HEK293 (cell line): ENCODE results near the gene PDRG1.
A peak's percentile ranks its signal among the peaks of the same experiment; 100 is the strongest.

Experiments
- ATF2 ChIP-seq: fragments of 450-650 bp; formaldehyde crosslinking; IDR thresholded peaks from 2 replicates; pipeline ENCODE4 v1.5.1; 2016; ENCODE audit warnings: missing biosample characterization, missing genetic modification characterization, low read depth
- BCL6B ChIP-seq: fragments of 450-650 bp; formaldehyde crosslinking; IDR thresholded peaks from 2 replicates; pipeline ENCODE4 v1.5.1; 2017; ENCODE audit warnings: missing biosample characterization, missing genetic modification characterization
- GLI4 ChIP-seq: fragments of 450-650 bp; formaldehyde crosslinking; IDR thresholded peaks from 2 replicates; pipeline ENCODE4 v1.5.1; 2016; ENCODE audit warnings: missing biosample characterization, missing genetic modification characterization
- SCRT2 ChIP-seq: fragments of 450-650 bp; formaldehyde crosslinking; IDR thresholded peaks from 2 replicates; pipeline ENCODE4 v1.5.1; 2016; ENCODE audit warnings: missing biosample characterization, missing genetic modification characterization
- SP3 ChIP-seq: fragments of 450-650 bp; formaldehyde crosslinking; IDR thresholded peaks from 2 replicates; pipeline ENCODE4 v1.5.1; 2016; ENCODE audit warnings: missing biosample characterization, missing genetic modification characterization
- ZBTB7A ChIP-seq: fragments of 450-650 bp; formaldehyde crosslinking; IDR thresholded peaks from 2 replicates; pipeline ENCODE4 v1.5.1; 2016; ENCODE audit warnings: low read depth, missing biosample characterization, missing genetic modification characterization
- ZNF350 ChIP-seq: fragments of 450-650 bp; formaldehyde crosslinking; IDR thresholded peaks from 2 replicates; pipeline ENCODE4 v1.5.0; 2017; ENCODE audit warnings: missing biosample characterization, mild to moderate bottlenecking, missing genetic modification characterization
- ZNF398 ChIP-seq: fragments of 450-650 bp; formaldehyde crosslinking; IDR thresholded peaks from 2 replicates; pipeline ENCODE4 v1.5.1; 2017; ENCODE audit warnings: missing biosample characterization, missing genetic modification characterization
- ZNF518A ChIP-seq: fragments of 450-650 bp; formaldehyde crosslinking; conservative IDR thresholded peaks from 2 replicates; pipeline ENCODE4 v1.5.1; 2016; ENCODE audit warnings: low read depth, missing biosample characterization, missing genetic modification characterization
- ZNF529 ChIP-seq: fragments of 450-650 bp; formaldehyde crosslinking; IDR thresholded peaks from 2 replicates; pipeline ENCODE4 v1.5.1; 2017; ENCODE audit warnings: missing genetic modification characterization, missing biosample characterization; ENCODE audit not compliant: insufficient replicate concordance
- ZNF561 ChIP-seq: fragments of 450-650 bp; IDR thresholded peaks from 2 replicates; pipeline ENCODE4 v1.5.1; 2018; ENCODE audit warnings: missing biosample characterization, missing genetic modification characterization, borderline replicate concordance
- ZNF768 ChIP-seq: fragments of 450-650 bp; formaldehyde crosslinking; IDR thresholded peaks from 2 replicates; pipeline ENCODE4 v1.5.1; 2018; ENCODE audit warnings: missing biosample characterization, mild to moderate bottlenecking, missing genetic modification characterization
- ZNF776 ChIP-seq: fragments of 450-650 bp; formaldehyde crosslinking; IDR thresholded peaks from 2 replicates; pipeline ENCODE4 v1.5.0; 2017; ENCODE audit warnings: missing biosample characterization, missing genetic modification characterization, borderline replicate concordance
- ZSCAN30 ChIP-seq: fragments of 450-650 bp; IDR thresholded peaks from 2 replicates; pipeline ENCODE4 v1.5.1; 2018; ENCODE audit warnings: missing biosample characterization, mild to moderate bottlenecking, missing genetic modification characterization, moderate library complexity
- ZSCAN5A ChIP-seq: fragments of 450-650 bp; formaldehyde crosslinking; IDR thresholded peaks from 2 replicates; pipeline ENCODE4 v1.5.1; 2016; ENCODE audit warnings: missing biosample characterization, missing genetic modification characterization

PDRG1 gene

GRCh38 chr20:31968291-31969126 lies 16.7 kb upstream of the PDRG1 start (continued):
- TF ChIP-seq ZSCAN5A (tag by site-specific recombination) (peak; percentile 56; the same call in 1 of the 2 replicates), ZNF398 (no peak), ZNF350 (tag by site-specific recombination) (no peak), SP3 (tag by site-specific recombination) (no peak), ZNF518A (tag by site-specific recombination) (no peak; the same call in 1 of the 2 replicates), ZNF776 (tag by site-specific recombination) (no peak), ZBTB7A (tag by site-specific recombination) (peak; percentile 61; the same call in 1 of the 2 replicates), ZNF768 (tag by site-specific recombination) (peak; percentile 90; the same call in 1 of the 2 replicates), ZSCAN30 (tag by site-specific recombination) (peak; percentile 93), ZNF529 (tag by site-specific recombination) (no peak), BCL6B (no peak), GLI4 (tag by site-specific recombination) (no peak), ZNF561 (tag by site-specific recombination) (peak; percentile 22; the same call in 1 of the 2 replicates), ATF2 (tag by site-specific recombination) (no peak), SCRT2 (tag by site-specific recombination) (peak; percentile 76)
